Mucosa of stomach (tissue), 1 donor: Measurements from ENCODE around the gene ADAMTS12.

Source experiments
- H3K27me3 ChIP-seq: one replicate; pipeline ENCODE4 v1.7.0; 2013; ENCODE audit warnings: mild to moderate bottlenecking, low read length; ENCODE audit not compliant: control insufficient read depth, insufficient read depth
- H3K36me3 ChIP-seq: one replicate; pipeline ENCODE4 v1.7.0; 2013; ENCODE audit warnings: low read length; ENCODE audit not compliant: control insufficient read depth, insufficient read depth
- H3K4me1 ChIP-seq: one replicate; pipeline ENCODE4 v1.7.0; 2013; ENCODE audit warnings: mild to moderate bottlenecking, low read length; ENCODE audit not compliant: control insufficient read depth, insufficient read depth
- H3K4me3 ChIP-seq: one replicate; pipeline ENCODE4 v1.7.0; 2013; ENCODE audit warnings: low read length
- H3K9ac ChIP-seq: one replicate; pipeline ENCODE4 v1.7.0; 2013; ENCODE audit warnings: mild to moderate bottlenecking, low read length, moderate library complexity
- H3K9me3 ChIP-seq: one replicate; pipeline ENCODE4 v1.7.0; 2013; ENCODE audit warnings: mild to moderate bottlenecking, low read length, moderate library complexity; ENCODE audit not compliant: control insufficient read depth
- donor health status: Pancreatic carcinoma.

Gene ADAMTS12

GRCh38 chr5:33482335-33482734 is 409.5 kb downstream of the ADAMTS12 start:
- Histone ChIP-seq H3K27me3 (no peaks in the 10 kb centered on the region), H3K4me1 (no peaks in the 10 kb centered on the region), H3K9me3 (no peaks in the 10 kb centered on the region), H3K4me3 (no peak overlapping the region), H3K36me3 (no peaks in the 10 kb centered on the region), H3K9ac (no peak overlapping the region)

GRCh38 chr5:33480876-33481275 is 410.9 kb downstream of the ADAMTS12 start:
- H3K9me3 ChIP-seq, result no peaks in the 10 kb centered on the region
- no peak overlapping the region for H3K4me3 ChIP-seq
- H3K36me3 ChIP-seq, result no peaks in the 10 kb centered on the region
- no peaks in the 10 kb centered on the region for H3K27me3 ChIP-seq
- no peaks in the 10 kb centered on the region for H3K4me1 ChIP-seq
- H3K9ac ChIP-seq, result no peak overlapping the region

DNA sequence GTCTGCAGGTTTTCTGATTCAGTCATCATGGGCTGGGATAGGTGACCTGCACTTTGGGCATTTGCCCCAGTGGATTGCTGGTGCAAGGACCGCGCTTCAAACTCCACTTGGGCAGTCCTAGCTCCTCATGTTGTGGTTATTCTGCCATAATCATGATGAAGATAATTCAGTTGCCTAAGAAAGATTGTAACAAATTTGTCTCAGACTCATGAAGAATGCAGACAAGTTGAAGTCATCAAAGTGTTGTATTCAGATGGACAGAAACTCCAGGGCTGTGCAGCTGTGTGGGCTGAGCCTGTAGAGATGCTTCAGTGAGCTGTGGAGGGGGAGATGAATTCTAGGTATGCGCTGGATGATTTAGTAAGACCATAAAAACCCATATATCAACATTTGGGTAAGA is 412.5 kb downstream of the ADAMTS12 start:
- H3K36me3 ChIP-seq, result no peaks in the 10 kb centered on the region
- no peaks in the 10 kb centered on the region for H3K27me3 ChIP-seq
- no peak overlapping the region for H3K9ac ChIP-seq
- H3K9me3 ChIP-seq, result no peaks in the 10 kb centered on the region
- no peak overlapping the region for H3K4me3 ChIP-seq
- no peaks in the 10 kb centered on the region for H3K4me1 ChIP-seq

DNA sequence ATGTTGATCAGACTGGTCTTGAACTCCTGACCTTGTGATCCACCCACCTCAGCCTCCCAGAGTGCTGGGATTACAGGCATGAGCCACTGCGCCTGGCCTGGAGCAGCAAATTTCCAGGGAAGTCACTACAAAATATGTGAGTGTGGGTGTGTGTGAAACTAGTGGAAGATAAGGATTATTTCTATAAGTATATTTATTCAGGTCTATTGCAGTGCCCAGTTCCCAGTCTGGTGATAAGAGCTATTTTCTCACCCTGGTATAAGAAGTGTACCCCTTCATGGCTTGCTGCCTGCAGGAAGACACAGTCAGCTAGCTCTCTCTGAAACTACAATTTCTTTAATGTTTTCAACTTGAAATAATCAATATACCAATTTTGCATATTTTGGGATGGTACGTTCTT is 414.0 kb downstream of the ADAMTS12 start:
- Histone ChIP-seq H3K9me3 (no peaks in the 10 kb centered on the region), H3K36me3 (no peaks in the 10 kb centered on the region), H3K27me3 (no peaks in the 10 kb centered on the region), H3K9ac (no peak overlapping the region), H3K4me1 (no peaks in the 10 kb centered on the region), H3K4me3 (no peak overlapping the region)

- no peaks in the 10 kb centered on the region for H3K36me3 ChIP-seq
- H3K27me3 ChIP-seq, result no peaks in the 10 kb centered on the region
- H3K4me1 ChIP-seq, result no peaks in the 10 kb centered on the region
- H3K4me3 ChIP-seq, result no peak overlapping the region
- no peaks in the 10 kb centered on the region for H3K9me3 ChIP-seq
- no peak overlapping the region for H3K9ac ChIP-seq
These were observed 414.8 kb downstream of the ADAMTS12 start for GRCh38 chr5:33476992-33477391.

GRCh38 chr5:33475706-33476105 is 416.1 kb downstream of the ADAMTS12 start:
- Histone ChIP-seq H3K4me1 (no peaks in the 10 kb centered on the region), H3K4me3 (no peak overlapping the region), H3K9me3 (no peaks in the 10 kb centered on the region), H3K36me3 (no peaks in the 10 kb centered on the region), H3K27me3 (no peaks in the 10 kb centered on the region), H3K9ac (no peak overlapping the region)

DNA sequence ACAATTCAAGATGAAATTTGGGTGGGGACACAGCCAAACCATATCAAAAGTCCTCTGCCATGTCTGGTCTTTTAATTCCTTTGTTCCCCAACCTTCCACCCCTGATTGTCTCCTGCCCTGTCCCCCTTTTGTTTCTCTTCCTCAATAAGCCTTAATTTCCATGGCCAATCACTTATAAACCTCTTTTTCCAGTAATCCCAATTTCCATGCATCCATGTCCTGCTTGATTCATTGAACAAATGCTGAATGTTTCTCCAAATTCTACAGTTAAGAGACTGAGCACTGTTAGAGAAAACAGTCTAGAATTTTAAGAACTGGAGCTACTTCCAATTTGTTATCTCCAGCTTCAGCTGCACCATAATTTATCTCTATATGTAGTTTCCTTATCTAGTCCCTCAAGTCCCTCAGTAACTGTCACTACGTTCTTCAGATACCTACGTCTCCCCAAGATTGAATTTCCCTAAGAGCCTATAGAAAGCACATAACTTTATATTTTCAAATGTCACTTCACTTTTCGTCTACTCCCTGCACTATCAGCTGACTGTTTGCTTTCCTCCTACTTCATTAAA is 416.8 kb downstream of the ADAMTS12 start:
- H3K36me3 ChIP-seq, result no peaks in the 10 kb centered on the region
- H3K9me3 ChIP-seq, result no peaks in the 10 kb centered on the region
- H3K4me3 ChIP-seq, result no peak overlapping the region

GRCh38 chr5:33474004-33474403 is 417.8 kb downstream of the ADAMTS12 start:
- Histone ChIP-seq H3K4me3 (no peak overlapping the region), H3K36me3 (no peaks in the 10 kb centered on the region), H3K4me1 (no peaks in the 10 kb centered on the region), H3K27me3 (no peaks in the 10 kb centered on the region), H3K9me3 (no peaks in the 10 kb centered on the region), H3K9ac (no peak overlapping the region)

More for the DNA sequence above, 416.8 kb downstream of the ADAMTS12 start:
- no peaks in the 10 kb centered on the region for H3K27me3 ChIP-seq
- H3K9ac ChIP-seq, result no peak overlapping the region
- H3K4me1 ChIP-seq, result no peaks in the 10 kb centered on the region
